ENCODE data around the gene TPP1. TPM values are rescaled to one million over a fixed set of nuclear protein-coding genes. Genes with fewer than 3 reads are reported as not detected.
A peak's percentile ranks its signal among the peaks of the same experiment; 100 is the strongest.

Gene TPP1
- total and polyA plus RNA-seq, 2 of the 13 experiments (the other 11 are each of a cell fraction or from before 2014, with no cell fraction given): 13.9 to 74.6 TPM

DNA sequence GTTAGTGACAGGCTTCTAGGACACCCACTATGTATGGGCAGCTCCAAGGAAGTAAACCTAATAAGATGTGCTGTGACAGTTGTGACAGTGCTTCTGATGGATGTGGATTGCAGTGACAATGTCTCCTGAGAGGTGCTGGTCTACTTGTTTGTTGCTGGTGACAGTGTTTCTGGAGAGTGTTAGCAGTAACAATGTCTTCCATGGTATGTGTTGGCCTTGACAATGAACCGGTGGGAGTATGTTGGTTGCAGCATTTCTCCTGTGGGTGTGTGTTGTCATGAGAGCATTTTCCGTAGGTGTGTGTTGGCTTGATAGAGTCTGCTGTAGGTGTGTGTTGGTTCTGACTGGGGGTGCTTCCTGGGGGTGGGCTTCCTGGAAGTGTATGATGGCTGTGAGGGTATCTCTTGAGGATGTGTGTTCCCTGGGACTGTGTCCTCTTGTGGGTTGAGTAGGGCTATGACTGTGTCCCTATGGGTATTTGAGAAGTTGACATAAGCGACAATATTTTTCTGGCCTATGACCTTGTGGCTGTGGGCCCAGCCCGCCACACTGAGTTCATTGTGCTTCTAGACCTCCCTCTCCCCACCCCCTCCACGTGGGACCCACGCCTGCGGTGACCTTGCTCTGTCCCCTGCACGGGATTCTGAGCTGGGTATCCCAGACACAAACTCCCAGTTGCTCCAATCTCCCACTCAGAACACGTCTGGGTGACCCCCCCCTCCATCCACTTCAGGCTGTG lies 35.2 kb upstream of the TPP1 start (continued):
- TF ChIP-seq, protein P1, sequence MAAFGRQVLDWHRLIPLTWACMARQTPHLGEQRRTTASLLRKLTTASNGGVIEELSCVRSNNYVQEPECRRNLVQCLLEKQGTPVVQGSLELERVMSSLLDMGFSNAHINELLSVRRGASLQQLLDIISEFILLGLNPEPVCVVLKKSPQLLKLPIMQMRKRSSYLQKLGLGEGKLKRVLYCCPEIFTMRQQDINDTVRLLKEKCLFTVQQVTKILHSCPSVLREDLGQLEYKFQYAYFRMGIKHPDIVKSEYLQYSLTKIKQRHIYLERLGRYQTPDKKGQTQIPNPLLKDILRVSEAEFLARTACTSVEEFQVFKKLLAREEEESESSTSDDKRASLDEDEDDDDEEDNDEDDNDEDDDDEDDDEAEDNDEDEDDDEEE (CRISPR knock-in tag; IDR thresholded peaks at IDR 0.05): no peak
- TF ChIP-seq CEBPG (CRISPR knock-in tag; IDR thresholded peaks at IDR 0.05) (no peak), TEAD3 (CRISPR knock-in tag; optimal IDR thresholded peaks at IDR 0.05; ENCODE audit: borderline replicate concordance) (no peak), KDM3A (CRISPR knock-in tag; IDR thresholded peaks at IDR 0.05; ENCODE audit: low read depth) (no peak), MAFK (conservative IDR thresholded peaks at IDR 0.05 in 1 of 2, IDR thresholded peaks at IDR 0.05 in 1 of 2; ENCODE audit: low read length in 2 of 2) (no peak), RCOR2 (CRISPR knock-in tag; IDR thresholded peaks at IDR 0.05) (no peak), ZNF543 (CRISPR knock-in tag; IDR thresholded peaks at IDR 0.05) (no peak), MEIS2 (CRISPR knock-in tag; IDR thresholded peaks at IDR 0.05) (no peak), ARNT (IDR thresholded peaks at IDR 0.05) (no peak), NPAS2 (CRISPR knock-in tag; IDR thresholded peaks at IDR 0.05; ENCODE audit: borderline replicate concordance) (no peak), ZBTB38 (CRISPR knock-in tag; IDR thresholded peaks at IDR 0.05) (no peak), HDAC2 (CRISPR knock-in tag; IDR thresholded peaks at IDR 0.05) (0 out of 2 replicates have a peak, but pooled peaks have one; percentile 28), RFXAP (CRISPR knock-in tag; IDR thresholded peaks at IDR 0.05; ENCODE audit: borderline replicate concordance) (no peak), PLRG1 (conservative IDR thresholded peaks at IDR 0.05) (no peak), SRSF1 (optimal IDR thresholded peaks at IDR 0.05; ENCODE audit: low read depth, low read length) (no peak), NFIB (CRISPR knock-in tag; IDR thresholded peaks at IDR 0.05; ENCODE audit: borderline replicate concordance) (no peak), CC2D1A (CRISPR knock-in tag; IDR thresholded peaks at IDR 0.05) (no peak), ZNF484 (CRISPR knock-in tag; IDR thresholded peaks at IDR 0.05; ENCODE audit: borderline replicate concordance, low read depth) (no peak), ZEB1 (IDR thresholded peaks at IDR 0.05; ENCODE audit: insufficient replicate concordance, low read depth) (no peak), ZBTB7A (CRISPR knock-in tag; IDR thresholded peaks at IDR 0.05) (no peak)
- TF ChIP-seq, protein P2, sequence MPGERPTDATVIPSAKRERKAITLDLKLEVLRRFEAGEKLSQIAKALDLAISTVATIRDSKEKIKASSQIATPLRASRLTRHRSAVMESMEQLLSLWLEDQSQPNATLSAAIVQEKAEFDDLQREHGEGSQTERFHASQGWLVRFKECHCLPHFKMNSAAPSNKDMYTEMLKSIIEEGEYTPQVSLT (CRISPR knock-in tag; IDR thresholded peaks at IDR 0.05; ENCODE audit: borderline replicate concordance, low read depth): no peak
- TF ChIP-seq, protein P3, sequence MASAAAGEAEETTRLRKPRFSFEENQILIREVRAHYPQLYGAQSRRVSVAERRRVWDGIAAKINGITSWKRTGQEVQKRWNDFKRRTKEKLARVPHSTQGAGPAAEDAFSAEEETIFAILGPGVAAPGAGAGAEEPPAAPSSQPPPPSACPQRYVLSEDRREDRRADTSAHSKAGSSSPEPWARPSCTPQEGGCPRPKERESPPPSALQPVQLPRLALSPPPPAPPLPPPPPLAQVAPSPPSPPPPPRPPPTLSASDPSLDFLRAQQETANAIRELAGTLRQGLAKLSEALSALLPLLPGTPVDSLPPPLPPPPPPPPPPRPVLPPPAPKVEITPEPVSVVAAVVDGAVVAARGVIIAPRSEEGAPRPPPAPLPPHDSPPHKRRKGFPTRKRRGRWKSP (CRISPR knock-in tag; IDR thresholded peaks at IDR 0.05): 0 out of 2 replicates have a peak, but pooled peaks have one; percentile 29
- TF ChIP-seq, protein P4, sequence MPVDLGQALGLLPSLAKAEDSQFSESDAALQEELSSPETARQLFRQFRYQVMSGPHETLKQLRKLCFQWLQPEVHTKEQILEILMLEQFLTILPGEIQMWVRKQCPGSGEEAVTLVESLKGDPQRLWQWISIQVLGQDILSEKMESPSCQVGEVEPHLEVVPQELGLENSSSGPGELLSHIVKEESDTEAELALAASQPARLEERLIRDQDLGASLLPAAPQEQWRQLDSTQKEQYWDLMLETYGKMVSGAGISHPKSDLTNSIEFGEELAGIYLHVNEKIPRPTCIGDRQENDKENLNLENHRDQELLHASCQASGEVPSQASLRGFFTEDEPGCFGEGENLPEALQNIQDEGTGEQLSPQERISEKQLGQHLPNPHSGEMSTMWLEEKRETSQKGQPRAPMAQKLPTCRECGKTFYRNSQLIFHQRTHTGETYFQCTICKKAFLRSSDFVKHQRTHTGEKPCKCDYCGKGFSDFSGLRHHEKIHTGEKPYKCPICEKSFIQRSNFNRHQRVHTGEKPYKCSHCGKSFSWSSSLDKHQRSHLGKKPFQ (CRISPR knock-in tag; IDR thresholded peaks at IDR 0.05; ENCODE audit: insufficient replicate concordance): no peak
- TF ChIP-seq, protein P5, sequence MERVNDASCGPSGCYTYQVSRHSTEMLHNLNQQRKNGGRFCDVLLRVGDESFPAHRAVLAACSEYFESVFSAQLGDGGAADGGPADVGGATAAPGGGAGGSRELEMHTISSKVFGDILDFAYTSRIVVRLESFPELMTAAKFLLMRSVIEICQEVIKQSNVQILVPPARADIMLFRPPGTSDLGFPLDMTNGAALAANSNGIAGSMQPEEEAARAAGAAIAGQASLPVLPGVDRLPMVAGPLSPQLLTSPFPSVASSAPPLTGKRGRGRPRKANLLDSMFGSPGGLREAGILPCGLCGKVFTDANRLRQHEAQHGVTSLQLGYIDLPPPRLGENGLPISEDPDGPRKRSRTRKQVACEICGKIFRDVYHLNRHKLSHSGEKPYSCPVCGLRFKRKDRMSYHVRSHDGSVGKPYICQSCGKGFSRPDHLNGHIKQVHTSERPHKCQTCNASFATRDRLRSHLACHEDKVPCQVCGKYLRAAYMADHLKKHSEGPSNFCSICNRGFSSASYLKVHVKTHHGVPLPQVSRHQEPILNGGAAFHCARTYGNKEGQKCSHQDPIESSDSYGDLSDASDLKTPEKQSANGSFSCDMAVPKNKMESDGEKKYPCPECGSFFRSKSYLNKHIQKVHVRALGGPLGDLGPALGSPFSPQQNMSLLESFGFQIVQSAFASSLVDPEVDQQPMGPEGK (CRISPR knock-in tag; IDR thresholded peaks at IDR 0.05): peak; percentile 49; the same call in 1 of the 2 replicates
- TF ChIP-seq, protein P6, sequence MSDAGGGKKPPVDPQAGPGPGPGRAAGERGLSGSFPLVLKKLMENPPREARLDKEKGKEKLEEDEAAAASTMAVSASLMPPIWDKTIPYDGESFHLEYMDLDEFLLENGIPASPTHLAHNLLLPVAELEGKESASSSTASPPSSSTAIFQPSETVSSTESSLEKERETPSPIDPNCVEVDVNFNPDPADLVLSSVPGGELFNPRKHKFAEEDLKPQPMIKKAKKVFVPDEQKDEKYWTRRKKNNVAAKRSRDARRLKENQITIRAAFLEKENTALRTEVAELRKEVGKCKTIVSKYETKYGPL (CRISPR knock-in tag; IDR thresholded peaks at IDR 0.05): no peak

Data from HepG2 (cell line).